Measurements from ENCODE around the gene MT1E. TPM values are rescaled to one million over a fixed set of nuclear protein-coding genes. Genes with fewer than 3 reads are reported as not detected.

The MT1E gene
- total RNA-seq, 1 donor from 2014 or later, result 44.7 TPM

DNA sequence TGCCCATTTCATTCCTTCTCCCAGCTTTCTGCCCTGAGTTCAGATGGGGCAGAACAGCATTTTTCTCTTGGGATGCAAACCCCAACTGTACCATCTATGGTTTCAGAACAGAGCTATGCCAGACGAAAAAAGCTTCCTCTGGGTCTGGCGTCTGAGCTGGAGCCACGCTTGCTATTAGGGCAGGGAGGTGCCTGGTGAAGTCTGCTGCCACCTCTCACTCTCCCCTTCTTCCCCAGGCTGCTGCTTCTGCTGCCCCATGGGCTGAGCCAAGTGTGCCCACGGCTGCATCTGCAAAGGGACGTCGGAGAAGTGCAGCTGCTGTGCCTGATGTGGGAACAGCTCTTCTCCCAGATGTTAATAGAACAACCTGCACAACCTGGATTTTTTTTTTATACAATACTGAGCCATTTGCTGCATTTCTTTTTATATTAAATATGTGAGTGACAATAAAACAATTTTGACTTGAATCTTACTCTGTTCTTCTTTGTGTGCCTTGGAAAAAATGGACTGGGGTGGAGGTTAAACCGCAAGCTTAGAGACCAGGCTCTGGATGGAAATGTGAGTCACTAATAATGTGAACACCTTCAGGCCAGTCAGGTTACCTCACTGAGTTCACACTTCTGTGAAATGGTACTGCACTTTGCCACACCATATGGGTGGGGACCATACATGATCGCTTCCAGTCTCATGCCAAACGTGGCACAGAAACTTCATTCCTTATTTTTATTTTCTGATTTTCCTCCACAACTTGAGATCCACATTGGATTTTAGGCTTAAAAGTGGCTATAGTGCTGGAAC is 11.2 kb downstream of the MT1E start:
- ATAC-seq (no peak), DNase-seq (ENCODE audit: low spot score) (peak; percentile 27)
- intact Hi-C loops (cut with DNase I), result no loop called here

DNA sequence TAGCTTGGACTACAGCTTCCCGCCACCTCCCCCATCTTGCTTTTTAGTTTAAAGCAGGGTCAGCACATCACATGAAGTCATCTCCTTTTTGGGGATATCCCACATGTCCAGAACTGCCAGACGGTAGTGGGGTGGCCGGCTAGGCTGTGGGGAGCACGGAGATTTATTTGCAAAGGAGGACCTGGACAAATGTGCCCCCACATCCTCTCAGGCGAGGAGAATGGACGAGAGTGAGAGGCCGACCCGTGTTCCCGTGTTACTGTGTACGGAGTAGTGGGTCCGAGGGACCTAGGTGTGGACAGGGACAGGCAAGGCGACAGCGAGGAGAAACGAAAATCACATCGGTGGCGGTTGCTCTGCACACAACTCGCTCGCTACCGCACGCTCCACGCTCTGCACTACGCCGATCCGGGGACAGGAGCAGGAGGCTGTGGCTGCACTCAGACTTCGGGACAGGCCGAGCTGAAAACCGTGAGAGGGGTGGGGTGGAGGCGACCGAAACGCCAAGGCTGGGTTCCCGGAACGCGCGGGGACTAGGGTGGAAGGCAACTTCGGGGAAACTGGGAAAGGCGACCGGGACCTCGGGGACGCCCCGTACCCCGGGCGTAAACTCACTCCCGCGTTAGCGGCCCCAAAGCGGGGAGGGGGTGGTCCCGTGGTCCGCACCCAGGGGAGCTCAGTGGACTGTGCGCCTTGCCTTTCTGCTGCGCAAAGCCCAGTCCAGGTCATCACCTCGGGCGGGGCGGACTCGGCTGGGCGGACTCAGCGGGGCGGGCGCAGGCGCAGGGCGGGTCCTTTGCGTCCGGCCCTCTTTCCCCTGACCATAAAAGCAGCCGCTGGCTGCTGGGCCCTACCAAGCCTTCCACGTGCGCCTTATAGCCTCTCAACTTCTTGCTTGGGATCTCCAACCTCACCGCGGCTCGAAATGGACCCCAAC is 12.5 kb downstream of the MT1E start, which contains the start of gene MT1A:
MT1A (plus strand) TSS at position 853 of the 937 bp plus-strand sequence; CDS start at position 926, 73 bp downstream.
- DNase-seq (ENCODE audit: low spot score) (peak; percentile 87), ATAC-seq (peak; percentile 88)
- intact Hi-C loops (cut with DNase I), result no loop called here

DNA sequence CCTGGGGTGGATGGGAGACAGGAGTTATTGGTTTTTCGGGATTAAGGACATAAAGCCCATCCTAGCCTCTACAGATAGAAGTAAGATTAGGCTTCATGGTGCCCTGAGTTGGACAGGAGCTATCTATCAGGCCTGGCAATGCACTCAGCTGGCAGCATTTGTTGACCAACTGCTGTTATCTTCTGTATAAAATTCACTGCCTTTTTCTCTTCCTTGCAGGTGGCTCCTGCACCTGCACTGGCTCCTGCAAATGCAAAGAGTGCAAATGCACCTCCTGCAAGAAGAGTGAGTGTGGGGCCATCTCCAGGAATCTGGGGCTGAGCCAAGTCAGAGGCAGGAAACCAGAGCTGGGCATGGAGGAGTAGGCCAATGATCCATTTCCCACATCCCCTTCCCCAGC is 13.5 kb downstream of the MT1E start:
- intact Hi-C loops (cut with DNase I), result no loop called here
- ATAC-seq (no peak), DNase-seq (ENCODE audit: low spot score) (peak; percentile 45)

DNA sequence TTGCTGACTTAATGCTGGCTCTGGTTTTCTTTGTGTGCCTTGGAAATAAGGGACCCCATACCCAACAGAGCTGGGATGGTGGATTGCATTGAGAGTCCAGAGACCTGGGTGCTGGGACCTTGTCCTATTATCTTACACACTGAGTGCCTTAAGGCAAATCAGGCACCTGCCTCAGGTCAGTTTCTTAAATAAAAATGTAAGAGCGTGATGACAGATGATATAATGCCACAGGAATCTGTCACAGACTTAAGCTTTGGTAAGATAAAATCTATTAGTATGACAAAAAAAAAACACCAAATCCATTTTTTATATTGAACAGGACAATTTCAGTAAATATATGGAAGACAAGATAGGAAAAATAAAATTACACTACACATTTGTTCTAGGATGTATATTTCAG is 14.5 kb downstream of the MT1E start:
- intact Hi-C loops (cut with DNase I), result no loop called here
- no peak for ATAC-seq
- DNase-seq (ENCODE audit: low spot score), result no peak

DNA sequence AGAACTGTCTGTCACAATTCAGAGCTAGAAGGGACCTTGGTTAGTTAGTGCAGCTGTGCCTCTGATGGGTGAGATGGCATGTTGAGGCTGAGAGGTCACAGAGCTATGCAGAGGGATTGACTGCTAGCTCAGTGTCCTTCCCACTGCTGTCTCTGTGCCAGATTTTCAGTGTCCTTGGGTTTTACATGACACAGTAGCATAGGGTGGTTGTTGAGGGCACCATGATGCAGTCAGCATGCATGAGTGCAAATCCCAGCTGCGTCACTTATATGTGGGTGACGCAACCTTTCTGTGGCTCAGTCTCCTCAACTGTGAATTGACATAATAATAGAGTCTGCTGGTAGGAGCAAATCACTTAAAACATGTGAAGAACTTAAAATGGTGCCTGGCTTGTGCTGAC is 15.6 kb downstream of the MT1E start:
- no peak for DNase-seq (ENCODE audit: low spot score)
- intact Hi-C loops (cut with DNase I), result no loop called here
- no peak for ATAC-seq

DNA sequence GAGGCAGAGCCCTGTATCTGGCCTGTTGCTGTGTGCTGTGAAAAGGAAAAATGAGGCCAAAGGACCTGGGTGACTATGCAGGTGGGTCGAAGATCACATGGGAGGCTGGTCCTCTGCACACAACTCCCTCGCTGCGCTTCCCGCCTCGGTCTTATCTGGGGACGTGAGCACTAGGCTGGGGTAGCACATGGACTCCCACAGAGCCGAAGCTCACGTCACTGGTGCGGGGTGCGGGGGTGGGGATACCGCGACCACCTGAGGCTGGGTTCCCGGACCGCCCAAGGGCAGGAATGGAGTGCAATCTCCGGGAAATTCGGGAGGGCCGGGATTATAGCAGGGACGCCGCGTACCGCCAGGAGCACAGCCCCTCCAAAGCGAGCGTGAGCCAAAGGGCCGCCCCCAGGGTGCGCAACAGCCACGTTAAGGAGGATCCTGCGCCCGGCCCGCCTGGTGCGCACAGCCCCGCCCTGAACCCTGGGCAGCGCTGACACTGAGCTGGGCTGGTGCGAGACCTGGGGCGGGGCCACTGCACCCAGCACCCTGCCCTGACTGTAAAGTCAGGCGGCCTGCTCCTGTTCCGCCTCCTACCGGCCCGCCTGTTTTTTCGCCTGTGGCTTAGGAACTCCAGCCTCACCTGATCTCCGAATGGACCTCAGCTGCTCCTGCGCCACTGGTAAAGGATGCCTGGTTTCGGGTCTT is 17.6 kb downstream of the MT1E start:
- DNase-seq (ENCODE audit: low spot score), result peak; percentile 75
- intact Hi-C loops (cut with DNase I), result no loop called here
- ATAC-seq, result peak; percentile 90

DNA sequence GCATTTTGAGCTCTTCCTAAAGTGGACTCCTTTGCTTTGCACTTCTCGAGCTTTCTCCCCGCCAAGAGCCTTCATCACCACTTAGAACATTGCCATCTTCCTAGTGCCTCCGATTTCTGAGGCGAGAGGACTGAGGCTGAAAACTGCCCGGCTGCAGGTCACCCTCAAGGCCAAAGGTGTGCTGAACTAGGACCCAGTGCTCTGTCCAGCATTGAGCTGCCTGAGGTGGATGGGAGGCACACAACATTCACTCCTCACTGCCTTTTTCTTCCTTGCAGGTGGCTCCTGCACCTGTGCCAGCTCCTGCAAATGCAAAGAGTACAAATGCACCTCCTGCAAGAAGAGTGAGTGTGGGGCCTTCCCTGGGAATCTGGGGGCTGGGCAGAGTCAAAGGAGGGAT is 18.3 kb downstream of the MT1E start:
- intact Hi-C loops (cut with DNase I), result no loop called here

DNA sequence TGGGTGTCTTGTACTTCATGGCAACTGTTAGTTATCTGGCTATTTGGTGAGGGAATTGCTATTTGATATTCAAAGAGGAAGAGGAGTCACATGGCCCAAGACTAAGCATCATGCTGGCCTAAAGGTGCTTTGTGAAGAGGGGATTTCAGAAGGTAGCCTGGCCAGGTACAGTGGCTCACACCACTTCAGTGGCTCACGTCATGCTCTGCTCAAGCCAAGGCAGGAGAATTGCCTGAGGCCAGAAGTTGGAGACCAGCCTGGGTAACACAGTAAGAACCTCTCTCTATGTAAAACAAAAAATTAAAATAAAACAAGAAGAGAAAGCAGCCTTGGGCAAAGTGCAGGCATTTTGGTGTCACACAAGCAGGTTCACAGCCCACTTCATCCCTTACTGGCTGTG is 19.7 kb downstream of the MT1E start:
- DNase-seq (ENCODE audit: low spot score) (no peak), ATAC-seq (no peak)
- intact Hi-C loops (cut with DNase I), result no loop called here

More for the DNA sequence above, 18.3 kb downstream of the MT1E start:
- ATAC-seq, result no peak
- no peak for DNase-seq (ENCODE audit: low spot score)

DNA sequence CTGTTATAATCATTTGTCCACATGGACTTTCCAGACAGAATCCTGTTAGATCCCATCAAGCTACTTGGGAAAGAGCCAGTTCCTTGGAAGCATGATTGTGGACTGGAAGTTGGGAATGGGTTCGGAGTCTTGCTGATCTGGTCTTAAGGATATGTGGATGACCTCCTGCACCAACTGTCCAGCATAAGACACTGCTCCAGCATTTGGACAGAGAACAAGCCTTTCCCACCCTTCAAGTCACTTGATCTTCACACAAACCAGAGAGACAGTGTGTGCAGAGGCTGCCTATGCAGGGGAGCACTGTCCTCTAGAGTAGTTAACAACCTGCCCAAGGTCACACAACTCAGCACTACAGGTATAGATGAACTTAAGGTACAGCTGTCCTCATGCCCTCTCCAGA is 20.3 kb downstream of the MT1E start:
- intact Hi-C loops (cut with DNase I), result no loop called here
- no peak for ATAC-seq
- no peak for DNase-seq (ENCODE audit: low spot score)

DNA sequence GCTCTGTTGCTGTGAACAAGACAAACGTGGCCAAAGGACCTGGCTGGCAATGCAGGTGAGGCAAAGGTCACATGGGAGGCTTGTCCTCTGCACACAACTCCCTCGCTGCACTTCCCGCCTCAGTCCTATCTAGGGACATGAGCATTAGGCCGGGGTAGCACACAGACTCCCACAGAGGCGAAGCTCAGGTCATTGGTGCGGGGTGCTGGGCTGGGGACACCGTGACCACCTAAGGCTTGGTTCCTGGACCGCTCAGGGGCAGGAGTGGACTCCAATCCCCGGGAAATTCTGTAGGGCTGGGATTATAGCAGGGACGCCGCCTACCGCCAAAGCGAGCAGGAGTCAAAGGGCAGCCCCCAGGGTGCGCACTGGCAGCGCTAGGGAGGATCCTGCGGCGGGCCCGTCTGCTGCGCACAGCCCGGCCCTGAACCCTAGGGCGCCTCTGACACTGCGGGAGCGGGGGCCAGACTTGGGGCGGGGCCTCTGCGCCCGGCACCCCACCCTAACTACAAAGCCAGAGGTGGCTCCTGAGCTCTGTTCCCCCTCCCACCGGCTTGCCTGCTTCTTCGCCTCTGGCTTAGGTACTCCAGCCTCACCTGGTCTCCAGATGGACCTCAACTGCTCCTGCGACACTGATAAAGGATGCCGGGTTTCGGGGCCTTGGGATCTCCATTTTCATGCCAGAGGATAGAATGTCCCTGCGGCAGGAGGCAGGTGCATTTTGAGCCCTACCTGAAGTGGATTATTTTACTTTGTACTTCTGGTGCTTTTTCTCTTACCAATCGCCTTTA is 22.3 kb downstream of the MT1E start:
- intact Hi-C loops (cut with DNase I), result no loop called here

DNA sequence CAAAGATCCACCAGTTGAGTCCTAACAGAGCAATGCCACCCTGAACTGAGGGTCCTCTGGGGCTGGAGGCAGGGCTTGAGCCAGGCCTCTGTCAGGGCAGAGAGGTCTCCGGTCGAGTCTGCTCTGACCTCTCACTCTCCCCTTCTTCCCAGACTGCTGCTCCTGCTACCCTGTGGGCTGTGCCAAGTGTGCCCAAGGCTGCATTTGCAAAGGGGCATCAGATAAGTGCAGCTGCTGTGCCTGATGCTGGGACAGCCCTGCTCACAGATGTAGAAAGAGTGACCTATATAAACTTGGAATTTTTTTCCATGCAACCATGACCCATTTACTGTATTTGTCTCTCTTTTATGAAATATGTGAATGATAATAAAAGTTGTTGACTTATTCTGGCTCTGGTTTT is 23.7 kb downstream of the MT1E start:
- no peak for ATAC-seq
- intact Hi-C loops (cut with DNase I), result no loop called here
- DNase-seq (ENCODE audit: low spot score), result no peak

More for the DNA sequence above, 22.3 kb downstream of the MT1E start:
- DNase-seq (ENCODE audit: low spot score) (no peak), ATAC-seq (no peak)

DNA sequence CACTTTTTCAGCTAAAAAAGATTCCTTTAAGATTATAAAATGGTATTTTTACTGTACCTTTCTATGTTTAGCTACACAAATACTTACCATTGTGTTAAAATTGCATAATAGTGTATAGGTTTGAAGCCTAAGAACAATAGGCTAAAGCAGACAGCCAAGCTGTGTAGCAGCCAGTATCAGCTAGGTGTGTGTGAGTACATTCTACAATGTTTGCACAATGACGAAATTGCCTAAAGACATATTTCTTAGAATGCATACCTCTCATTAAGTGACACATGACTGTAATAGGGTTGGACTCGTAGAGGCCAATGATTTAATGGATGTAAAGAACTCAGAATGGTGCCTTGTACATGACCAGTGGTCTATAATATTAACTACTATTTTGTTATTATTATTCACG is 24.2 kb downstream of the MT1E start:
- ATAC-seq (no peak), DNase-seq (ENCODE audit: low spot score) (no peak)
- intact Hi-C loops (cut with DNase I), result no loop called here

DNA sequence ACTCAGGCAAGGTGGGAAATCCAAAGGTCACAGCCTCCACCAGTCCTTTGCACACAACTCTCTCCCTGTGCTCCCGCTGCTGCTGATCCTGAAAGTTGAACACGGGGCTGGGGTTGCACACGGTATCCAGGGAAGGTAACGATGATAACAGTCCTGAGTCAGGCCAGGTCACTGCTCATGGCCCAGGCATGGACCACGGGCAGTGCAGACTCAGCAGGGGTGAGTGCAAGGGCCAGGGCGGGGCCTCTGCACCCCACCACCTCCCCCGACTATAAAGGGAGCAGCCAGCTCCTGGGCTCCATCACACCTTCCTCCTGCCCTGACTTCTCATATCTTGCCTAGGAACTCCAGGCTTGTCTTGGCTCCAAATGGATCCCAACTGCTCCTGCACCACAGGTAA is 26.0 kb downstream of the MT1E start, which contains the start of gene MT1B:
MT1B (plus strand) TSS at position 301 of the 400 bp plus-strand sequence; CDS start at position 369, 68 bp downstream.
- ATAC-seq, result no peak
- intact Hi-C loops (cut with DNase I), result no loop called here
- no peak for DNase-seq (ENCODE audit: low spot score)

DNA sequence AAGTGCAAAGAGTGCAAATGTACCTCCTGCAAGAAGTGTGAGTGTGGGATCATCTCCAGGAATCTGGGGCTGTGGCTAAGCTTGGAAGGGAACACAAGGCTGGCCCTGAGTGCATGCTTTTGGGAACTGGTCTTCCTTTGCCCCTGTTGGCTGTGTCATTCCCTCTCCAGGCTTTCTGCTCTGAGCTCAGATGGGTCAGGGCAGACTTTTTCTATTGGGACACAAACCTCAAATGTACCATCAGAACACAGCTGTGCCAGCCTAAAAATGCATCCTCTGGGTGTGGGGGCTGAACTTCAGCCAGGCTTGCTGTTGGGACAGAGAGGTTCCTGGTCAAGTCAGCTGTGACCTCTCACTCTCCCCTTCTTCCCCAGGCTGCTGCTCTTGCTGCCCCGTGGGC is 27.0 kb downstream of the MT1E start:
- intact Hi-C loops (cut with DNase I), result no loop called here
- DNase-seq (ENCODE audit: low spot score) (no peak), ATAC-seq (no peak)

DNA sequence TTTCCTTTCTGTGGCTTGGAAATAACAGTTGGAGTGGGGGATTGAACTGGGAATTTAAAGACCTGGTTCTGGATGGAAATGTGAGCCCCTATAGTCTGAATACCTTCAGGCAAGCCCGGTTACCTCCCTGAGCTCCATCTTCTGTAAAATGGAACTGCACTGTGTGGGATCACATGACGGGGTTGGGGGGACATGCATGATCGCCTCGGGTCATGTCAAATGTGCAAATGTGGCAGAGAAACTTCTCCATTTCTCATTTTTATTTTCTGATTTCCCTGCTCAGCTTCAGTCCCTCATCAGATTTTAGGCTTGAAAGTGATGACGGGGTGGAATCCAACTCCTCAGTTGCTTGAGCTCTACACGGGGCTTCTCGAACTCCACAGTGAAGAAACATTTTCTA is 27.6 kb downstream of the MT1E start:
- intact Hi-C loops (cut with DNase I), result no loop called here
- ATAC-seq (no peak), DNase-seq (ENCODE audit: low spot score) (no peak)

DNA sequence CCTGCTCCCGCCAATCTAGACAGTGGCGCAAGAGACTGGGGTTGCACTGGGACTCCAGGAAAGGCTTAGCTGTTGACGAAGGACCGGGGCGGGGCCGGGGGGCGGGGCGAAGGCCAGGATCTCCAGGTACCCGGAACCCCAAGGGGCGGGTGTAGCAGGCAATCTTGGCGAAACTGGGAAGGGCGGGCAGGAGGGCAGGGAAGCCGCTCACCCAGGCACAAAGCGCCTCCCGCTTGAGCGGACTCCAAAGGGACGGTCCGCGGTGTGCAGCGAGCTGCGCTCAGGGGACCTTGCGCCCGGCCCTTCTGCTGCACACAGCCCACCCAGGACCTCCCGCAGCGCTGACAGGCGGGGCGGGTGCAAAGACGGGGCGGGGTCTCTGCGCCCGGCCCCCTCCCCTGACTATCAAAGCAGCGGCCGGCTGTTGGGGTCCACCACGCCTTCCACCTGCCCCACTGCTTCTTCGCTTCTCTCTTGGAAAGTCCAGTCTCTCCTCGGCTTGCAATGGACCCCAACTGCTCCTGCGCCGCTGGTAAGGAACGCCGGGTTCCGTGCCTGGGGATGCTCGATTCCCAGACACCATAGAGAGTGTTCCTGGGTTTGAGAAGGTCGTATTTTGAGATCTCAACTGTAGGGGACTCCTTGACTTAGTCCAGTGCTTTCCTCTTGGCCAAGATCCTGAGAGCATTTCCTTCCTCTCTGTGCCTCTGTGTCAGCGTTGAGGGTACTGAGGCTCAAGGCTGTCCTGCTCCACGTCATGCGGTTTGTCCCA is 32.2 kb downstream of the MT1E start, which contains the start of gene MT1F:
MT1F (plus strand) TSS at position 405 of the 772 bp plus-strand sequence; CDS start at position 505, 100 bp downstream.
- DNase-seq (ENCODE audit: low spot score) (peak; percentile 77), ATAC-seq (peak; percentile 79)
- intact Hi-C loops (cut with DNase I), result no loop called here

DNA sequence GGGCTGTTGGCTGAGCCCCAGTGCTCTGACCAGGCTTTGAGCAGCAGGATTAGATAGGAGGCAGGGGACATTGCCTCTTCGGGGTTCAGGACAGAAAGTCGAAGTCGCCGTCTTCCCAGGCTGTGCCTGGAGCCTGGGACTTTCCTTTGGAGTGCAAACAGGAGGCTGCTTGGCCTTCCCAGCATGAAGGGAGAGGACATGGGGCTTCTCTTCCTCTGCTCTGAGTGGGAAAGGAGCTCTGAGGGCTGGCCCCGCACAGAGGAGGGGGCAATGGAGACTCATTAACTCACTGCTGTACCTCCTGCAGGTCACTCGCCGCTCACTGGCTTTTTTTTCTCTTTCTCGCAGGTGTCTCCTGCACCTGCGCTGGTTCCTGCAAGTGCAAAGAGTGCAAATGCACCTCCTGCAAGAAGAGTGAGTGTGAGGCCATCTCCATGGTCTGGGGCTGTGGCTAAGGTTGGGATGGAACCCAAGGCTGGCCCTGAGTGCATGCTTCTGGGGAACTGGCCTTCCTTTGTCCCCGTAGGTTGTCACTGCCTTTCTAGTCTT is 32.8 kb downstream of the MT1E start:
- no peak for DNase-seq (ENCODE audit: low spot score)
- ATAC-seq, result no peak
- intact Hi-C loops (cut with DNase I), result no loop called here
